Body of pancreas (tissue), 4 donors: ENCODE results near the gene GALT.

Experiments used
- CTCF ChIP-seq, 7 experiments: fragments of 450-650 bp in 4 of 7; fragments of 200-600 bp in 3 of 7; sonication (generic) in 3 of 7; IDR thresholded peaks; one replicate each; pipeline ENCODE4 v1.5.1; 2016 to 2019; ENCODE audit warnings: antibody characterized with exemption in 7 of 7
- POLR2A ChIP-seq, 3 donors: fragments of 450-650 bp; IDR thresholded peaks; one replicate each; pipeline ENCODE4 v1.6.1; 2016; ENCODE audit warnings: antibody characterized with exemption in 3 of 3, mild to moderate bottlenecking in 2 of 3

DNA sequence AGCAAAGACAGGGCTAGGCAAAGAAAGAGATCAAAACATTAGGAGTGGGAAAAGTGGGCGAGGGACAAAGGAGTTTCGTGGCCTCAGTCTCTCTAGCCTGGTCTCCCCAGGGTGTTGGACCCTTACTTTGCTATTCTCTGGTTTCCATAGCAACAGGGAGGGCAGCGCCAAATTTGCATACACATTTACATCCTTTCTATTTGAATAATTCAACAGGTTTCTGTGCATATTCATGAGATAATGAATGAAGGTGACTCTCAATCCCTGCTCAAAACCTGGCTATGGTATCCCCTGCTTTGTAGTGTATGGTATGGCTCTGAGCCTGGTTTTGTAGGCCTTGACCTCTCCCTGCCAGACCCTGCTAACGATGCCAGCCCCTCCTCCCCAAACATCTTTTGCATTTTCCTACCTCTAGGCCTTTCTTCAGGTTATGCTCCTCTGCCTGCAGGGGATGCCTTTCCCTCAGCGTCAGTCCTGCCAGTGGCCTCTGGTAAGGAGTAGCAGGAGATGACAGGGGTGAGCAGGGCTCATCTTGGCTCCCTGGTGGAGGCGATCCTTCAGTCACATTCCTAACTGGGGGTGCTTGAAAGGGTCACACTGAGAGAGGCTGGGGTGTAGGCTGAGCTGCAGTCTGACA lies 44.4 kb upstream of the GALT start:
- TF ChIP-seq POLR2A (IDR thresholded peaks at IDR 0.05) (no peak), CTCF (IDR thresholded peaks at IDR 0.05) (no peak)
